ENCODE measurements around the gene NRM. TPM values are rescaled to one million over a fixed set of nuclear protein-coding genes. Genes with fewer than 3 reads are reported as not detected.

NRM gene
- total and polyA plus RNA-seq, 2 of the 13 experiments (the other 11 are each of a cell fraction or from before 2014, with no cell fraction given) = 12.5 to 16.0 TPM

DNA sequence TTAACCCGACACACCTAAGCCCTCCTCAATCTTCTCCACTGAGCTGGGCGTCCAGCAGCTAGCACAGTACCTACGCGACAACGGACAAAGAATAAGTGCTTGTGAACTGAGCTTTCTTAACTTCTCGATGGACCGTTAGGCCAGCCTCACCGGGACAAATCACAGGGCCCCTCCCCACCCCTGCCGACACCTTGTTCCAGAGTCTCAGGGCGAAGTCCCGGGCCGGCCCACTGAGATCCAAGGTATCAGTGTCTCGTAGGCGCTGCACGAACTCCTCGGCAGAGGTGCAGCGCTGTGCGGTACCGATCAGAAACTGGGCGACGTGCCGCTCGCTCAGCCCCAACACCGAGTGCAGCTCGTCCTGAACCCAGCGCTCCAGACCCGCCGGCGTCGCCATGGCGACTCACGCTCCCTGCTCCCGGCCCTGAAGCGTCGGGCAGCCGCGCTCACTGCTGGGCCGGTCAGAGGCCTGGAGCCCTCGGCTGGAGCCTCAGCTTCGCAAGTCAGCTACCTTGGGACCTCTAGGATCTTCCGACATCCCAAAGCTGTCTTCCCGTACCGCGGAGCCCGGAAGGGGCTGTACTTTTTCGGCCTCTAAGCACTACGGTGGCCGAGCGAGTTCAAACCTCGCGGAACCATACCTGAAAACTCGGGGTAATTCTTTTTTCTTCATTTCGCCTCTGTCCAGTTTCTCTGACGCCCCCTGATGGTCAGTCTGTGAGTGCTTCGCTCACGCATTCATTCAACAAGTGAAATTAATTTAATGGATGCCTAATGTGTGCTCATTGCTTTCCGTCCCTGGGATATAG lies 18.1 kb downstream of the NRM start, which contains the start of gene DHX16 (continued):
- TF ChIP-seq ZNF547 (CRISPR knock-in tag; IDR thresholded peaks at IDR 0.05) (peak; percentile 90), ZNF484 (CRISPR knock-in tag; IDR thresholded peaks at IDR 0.05; ENCODE audit: borderline replicate concordance, low read depth) (no peak), ZFP36L1 (CRISPR knock-in tag; IDR thresholded peaks at IDR 0.05) (0 out of 2 replicates have a peak, but pooled peaks have one; percentile 23), ZNF510 (CRISPR knock-in tag; IDR thresholded peaks at IDR 0.05; ENCODE audit: low read depth) (no peak), PCBP1 (IDR thresholded peaks at IDR 0.05; ENCODE audit: borderline replicate concordance, low read depth, low read length) (no peak), U2AF1 (optimal IDR thresholded peaks at IDR 0.05; ENCODE audit: low read depth, low read length) (peak; percentile 65), MAFF (IDR thresholded peaks at IDR 0.05; ENCODE audit: low read depth, low read length) (peak; percentile 33; the same call in 1 of the 2 replicates), ZSCAN31 (CRISPR knock-in tag; IDR thresholded peaks at IDR 0.05; ENCODE audit: low read depth) (peak; percentile 91), SSRP1 (CRISPR knock-in tag; IDR thresholded peaks at IDR 0.05) (no peak)
- TF ChIP-seq, protein P1, sequence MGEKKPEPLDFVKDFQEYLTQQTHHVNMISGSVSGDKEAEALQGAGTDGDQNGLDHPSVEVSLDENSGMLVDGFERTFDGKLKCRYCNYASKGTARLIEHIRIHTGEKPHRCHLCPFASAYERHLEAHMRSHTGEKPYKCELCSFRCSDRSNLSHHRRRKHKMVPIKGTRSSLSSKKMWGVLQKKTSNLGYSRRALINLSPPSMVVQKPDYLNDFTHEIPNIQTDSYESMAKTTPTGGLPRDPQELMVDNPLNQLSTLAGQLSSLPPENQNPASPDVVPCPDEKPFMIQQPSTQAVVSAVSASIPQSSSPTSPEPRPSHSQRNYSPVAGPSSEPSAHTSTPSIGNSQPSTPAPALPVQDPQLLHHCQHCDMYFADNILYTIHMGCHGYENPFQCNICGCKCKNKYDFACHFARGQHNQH (CRISPR knock-in tag; IDR thresholded peaks at IDR 0.05) = peak; percentile 93
- TF ChIP-seq, protein P2, sequence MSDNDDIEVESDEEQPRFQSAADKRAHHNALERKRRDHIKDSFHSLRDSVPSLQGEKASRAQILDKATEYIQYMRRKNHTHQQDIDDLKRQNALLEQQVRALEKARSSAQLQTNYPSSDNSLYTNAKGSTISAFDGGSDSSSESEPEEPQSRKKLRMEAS (IDR thresholded peaks at IDR 0.05) = peak; percentile 38; the same call in 1 of the 2 replicates
- TF ChIP-seq, protein P3, sequence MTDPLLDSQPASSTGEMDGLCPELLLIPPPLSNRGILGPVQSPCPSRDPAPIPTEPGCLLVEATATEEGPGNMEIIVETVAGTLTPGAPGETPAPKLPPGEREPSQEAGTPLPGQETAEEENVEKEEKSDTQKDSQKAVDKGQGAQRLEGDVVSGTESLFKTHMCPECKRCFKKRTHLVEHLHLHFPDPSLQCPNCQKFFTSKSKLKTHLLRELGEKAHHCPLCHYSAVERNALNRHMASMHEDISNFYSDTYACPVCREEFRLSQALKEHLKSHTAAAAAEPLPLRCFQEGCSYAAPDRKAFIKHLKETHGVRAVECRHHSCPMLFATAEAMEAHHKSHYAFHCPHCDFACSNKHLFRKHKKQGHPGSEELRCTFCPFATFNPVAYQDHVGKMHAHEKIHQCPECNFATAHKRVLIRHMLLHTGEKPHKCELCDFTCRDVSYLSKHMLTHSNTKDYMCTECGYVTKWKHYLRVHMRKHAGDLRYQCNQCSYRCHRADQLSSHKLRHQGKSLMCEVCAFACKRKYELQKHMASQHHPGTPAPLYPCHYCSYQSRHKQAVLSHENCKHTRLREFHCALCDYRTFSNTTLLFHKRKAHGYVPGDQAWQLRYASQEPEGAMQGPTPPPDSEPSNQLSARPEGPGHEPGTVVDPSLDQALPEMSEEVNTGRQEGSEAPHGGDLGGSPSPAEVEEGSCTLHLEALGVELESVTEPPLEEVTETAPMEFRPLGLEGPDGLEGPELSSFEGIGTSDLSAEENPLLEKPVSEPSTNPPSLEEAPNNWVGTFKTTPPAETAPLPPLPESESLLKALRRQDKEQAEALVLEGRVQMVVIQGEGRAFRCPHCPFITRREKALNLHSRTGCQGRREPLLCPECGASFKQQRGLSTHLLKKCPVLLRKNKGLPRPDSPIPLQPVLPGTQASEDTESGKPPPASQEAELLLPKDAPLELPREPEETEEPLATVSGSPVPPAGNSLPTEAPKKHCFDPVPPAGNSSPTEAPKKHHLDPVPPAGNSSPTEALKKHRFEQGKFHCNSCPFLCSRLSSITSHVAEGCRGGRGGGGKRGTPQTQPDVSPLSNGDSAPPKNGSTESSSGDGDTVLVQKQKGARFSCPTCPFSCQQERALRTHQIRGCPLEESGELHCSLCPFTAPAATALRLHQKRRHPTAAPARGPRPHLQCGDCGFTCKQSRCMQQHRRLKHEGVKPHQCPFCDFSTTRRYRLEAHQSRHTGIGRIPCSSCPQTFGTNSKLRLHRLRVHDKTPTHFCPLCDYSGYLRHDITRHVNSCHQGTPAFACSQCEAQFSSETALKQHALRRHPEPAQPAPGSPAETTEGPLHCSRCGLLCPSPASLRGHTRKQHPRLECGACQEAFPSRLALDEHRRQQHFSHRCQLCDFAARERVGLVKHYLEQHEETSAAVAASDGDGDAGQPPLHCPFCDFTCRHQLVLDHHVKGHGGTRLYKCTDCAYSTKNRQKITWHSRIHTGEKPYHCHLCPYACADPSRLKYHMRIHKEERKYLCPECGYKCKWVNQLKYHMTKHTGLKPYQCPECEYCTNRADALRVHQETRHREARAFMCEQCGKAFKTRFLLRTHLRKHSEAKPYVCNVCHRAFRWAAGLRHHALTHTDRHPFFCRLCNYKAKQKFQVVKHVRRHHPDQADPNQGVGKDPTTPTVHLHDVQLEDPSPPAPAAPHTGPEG (CRISPR knock-in tag; IDR thresholded peaks at IDR 0.05) = peak; percentile 86; the same call in 1 of the 2 replicates
- TF ChIP-seq, protein P4, sequence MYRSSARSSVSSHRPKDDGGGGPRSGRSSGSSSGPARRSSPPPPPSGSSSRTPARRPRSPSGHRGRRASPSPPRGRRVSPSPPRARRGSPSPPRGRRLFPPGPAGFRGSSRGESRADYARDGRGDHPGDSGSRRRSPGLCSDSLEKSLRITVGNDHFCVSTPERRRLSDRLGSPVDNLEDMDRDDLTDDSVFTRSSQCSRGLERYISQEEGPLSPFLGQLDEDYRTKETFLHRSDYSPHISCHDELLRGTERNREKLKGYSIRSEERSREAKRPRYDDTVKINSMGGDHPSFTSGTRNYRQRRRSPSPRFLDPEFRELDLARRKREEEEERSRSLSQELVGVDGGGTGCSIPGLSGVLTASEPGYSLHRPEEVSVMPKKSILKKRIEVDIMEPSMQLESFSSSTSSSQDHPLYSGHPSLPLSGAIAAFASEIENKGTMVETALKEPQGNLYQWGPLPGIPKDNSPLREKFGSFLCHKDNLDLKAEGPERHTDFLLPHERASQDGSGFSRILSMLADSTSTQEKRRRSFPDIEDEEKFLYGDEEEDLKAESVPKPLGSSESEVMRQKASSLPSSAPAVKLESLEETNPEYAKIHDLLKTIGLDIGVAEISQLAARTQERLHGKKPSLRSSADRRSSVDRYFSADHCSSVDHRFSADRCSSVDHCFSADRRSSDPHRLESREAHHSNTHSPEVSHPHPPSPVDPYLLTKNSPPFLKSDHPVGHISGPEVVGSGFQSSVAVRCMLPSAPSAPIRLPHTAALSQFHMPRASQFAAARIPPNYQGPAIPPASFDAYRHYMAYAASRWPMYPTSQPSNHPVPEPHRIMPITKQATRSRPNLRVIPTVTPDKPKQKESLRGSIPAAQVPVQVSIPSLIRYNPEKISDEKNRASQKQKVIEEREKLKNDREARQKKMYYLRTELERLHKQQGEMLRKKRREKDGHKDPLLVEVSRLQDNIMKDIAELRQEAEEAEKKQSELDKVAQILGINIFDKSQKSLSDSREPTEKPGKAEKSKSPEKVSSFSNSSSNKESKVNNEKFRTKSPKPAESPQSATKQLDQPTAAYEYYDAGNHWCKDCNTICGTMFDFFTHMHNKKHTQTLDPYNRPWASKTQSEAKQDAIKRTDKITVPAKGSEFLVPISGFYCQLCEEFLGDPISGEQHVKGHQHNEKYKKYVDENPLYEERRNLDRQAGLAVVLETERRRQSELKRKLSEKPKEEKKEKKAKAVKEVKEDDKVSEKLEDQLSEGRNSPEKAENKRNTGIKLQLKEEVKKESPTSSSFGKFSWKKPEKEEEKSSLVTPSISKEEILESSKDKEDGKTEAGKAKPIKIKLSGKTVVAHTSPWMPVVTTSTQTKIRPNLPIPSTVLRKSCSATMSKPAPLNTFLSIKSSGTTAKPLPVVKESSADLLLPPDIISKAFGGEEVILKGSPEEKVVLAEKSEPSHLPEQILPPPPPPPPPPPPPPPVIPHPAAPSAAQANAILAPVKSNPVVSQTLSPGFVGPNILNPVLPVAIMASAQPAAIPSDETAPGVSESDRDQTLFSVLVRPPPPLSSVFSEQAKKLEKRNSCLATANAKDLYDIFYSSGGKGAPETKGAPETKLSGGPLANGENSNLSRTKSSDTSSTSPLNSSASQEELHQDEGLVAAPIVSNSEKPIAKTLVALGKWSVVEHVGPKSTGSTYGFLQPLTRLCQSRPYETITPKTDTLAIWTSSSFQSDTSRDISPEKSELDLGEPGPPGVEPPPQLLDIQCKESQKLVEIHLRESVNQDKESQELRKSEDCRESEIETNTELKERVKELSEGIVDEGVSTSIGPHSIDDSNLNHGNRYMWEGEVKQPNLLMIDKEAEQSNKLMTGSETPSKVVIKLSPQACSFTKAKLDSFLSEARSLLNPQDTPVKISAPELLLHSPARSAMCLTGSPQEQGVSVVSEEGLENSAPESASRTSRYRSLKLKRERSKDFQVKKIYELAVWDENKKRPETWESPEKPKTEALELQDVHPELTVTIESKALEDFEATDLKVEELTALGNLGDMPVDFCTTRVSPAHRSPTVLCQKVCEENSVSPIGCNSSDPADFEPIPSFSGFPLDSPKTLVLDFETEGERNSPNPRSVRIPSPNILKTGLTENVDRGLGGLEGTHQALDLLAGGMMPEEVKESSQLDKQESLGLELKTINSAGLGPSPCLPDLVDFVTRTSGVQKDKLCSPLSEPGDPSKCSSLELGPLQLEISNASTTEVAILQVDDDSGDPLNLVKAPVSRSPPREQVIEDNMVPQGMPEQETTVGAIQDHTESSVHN (CRISPR knock-in tag; IDR thresholded peaks at IDR 0.05) = no peak

Measured in HepG2 (cell line).